Testis (tissue), 3 donors: ENCODE measurements around the gene SYNDIG1. TPM values are rescaled to one million over a fixed set of nuclear protein-coding genes. Genes with fewer than 3 reads are reported as not detected.

Experiments
- DNase-seq: peaks from one replicate; pipeline ENCODE4 v3.0.0-alpha.2; 2019
- H3K27ac ChIP-seq, 2 donors: fragments of 200-600 bp; sonication (generic); one replicate each; pipeline ENCODE4 v1.5.1; 2019
- H3K27me3 ChIP-seq: fragments of 200-600 bp; sonication (generic); one replicate; pipeline ENCODE4 v1.5.1; 2019
- H3K36me3 ChIP-seq: fragments of 200-600 bp; sonication (generic); one replicate; pipeline ENCODE4 v1.5.1; 2017; ENCODE audit warnings: low read depth; ENCODE audit errors: missing control alignments
- H3K4me1 ChIP-seq: fragments of 200-600 bp; sonication (generic); one replicate; pipeline ENCODE4 v1.5.1; 2019
- H3K4me3 ChIP-seq, 2 donors: fragments of 200-600 bp; sonication (generic); one replicate each; pipeline ENCODE4 v1.5.1; 2017 to 2019
- H3K9me3 ChIP-seq: fragments of 200-600 bp; sonication (generic); one replicate; pipeline ENCODE4 v1.5.1; 2017
- POLR2A ChIP-seq: fragments of 450-650 bp; IDR thresholded peaks from one replicate; pipeline ENCODE4 v1.6.1; 2017; ENCODE audit warnings: antibody characterized with exemption, mild to moderate bottlenecking, moderate library complexity
- WGBS, 2 donors: methylation state at CpG; one replicate each; pipeline ENCODE4 v1.1.5; 2018; 5-methylcytosine and 5-hydroxymethylcytosine counted together
- intact Hi-C: fragments of 100-400 bp; cut with DNase I; formaldehyde crosslinking; loops from one replicate; pipeline ENCODE4 v1.15.1; 2023; ENCODE audit warnings: low total_unique reads
- polyA plus RNA-seq: library from polyadenylated mRNA; stranded (reverse); fragments of 350-450 nt; fragmentation: Illumina TruSeq; extraction: RNeasy Lipid Tissue Mini Kit (QIAGEN cat#74804); gene quantifications from one replicate; pipeline ENCODE4 v1.2.3, GENCODE V29; 2014; ENCODE audit warnings: low read depth, low replicate concordance; ENCODE audit not compliant: insufficient read depth
- total RNA-seq, 2 donors: library from RNA; depleted of rRNA; stranded (reverse); fragments of >200 nt; gene quantifications; one replicate each; pipeline ENCODE4 v1.2.3, GENCODE V29; 2016
- TF ChIP-seq, protein P1 (sequence below), 3 experiments: fragments of 450-650 bp in 2 of 3; fragments of 200-600 bp in 1 of 3; sonication (generic) in 1 of 3; IDR thresholded peaks; one replicate each; pipeline ENCODE4 v1.5.1; 2016 to 2019; ENCODE audit warnings: antibody characterized with exemption in 3 of 3, mild to moderate bottlenecking in 2 of 3, moderate library complexity in 1 of 3

Gene SYNDIG1
- total and polyA plus RNA-seq, 3 donors from 2014 or later: 2.1 to 3.2 (median 2.8) TPM

DNA sequence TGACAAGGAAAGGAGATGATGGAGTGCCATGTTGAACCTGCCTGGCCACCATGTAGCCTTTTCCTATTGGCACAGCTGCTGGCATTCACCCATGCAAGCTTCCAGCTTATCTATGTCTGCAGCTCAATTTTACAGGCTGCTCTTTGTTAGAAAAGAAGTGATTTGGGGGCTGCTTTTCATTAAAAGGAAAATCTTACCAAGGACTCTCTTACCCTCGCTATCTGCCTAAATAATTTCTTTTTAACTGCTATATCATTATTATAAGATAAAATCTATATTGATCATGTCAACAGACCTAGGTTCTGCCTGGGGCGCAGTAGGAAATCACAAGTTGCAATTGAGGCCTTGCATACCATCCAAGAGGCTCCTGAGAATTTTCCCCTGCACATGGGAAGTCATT is 167.2 kb downstream of the SYNDIG1 start:
- Histone ChIP-seq H3K36me3 (no peaks in the 10 kb centered on the region), H3K9me3 (no peaks in the 10 kb centered on the region), H3K27ac (no peak overlapping the region), H3K27me3 (no peaks in the 10 kb centered on the region), H3K4me1 (peaks cover 9% of the 10 kb centered on the region), H3K4me3 (no peak overlapping the region)
- 64 to 75% methylated on average over 2 of the region's 2 CpGs for WGBS, 2 donors
- DNase-seq: no peak
- TF ChIP-seq, protein P1, sequence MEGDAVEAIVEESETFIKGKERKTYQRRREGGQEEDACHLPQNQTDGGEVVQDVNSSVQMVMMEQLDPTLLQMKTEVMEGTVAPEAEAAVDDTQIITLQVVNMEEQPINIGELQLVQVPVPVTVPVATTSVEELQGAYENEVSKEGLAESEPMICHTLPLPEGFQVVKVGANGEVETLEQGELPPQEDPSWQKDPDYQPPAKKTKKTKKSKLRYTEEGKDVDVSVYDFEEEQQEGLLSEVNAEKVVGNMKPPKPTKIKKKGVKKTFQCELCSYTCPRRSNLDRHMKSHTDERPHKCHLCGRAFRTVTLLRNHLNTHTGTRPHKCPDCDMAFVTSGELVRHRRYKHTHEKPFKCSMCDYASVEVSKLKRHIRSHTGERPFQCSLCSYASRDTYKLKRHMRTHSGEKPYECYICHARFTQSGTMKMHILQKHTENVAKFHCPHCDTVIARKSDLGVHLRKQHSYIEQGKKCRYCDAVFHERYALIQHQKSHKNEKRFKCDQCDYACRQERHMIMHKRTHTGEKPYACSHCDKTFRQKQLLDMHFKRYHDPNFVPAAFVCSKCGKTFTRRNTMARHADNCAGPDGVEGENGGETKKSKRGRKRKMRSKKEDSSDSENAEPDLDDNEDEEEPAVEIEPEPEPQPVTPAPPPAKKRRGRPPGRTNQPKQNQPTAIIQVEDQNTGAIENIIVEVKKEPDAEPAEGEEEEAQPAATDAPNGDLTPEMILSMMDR (IDR thresholded peaks at IDR 0.05): no peak
- no peak for TF ChIP-seq POLR2A
- intact Hi-C loops: no loop called here

DNA sequence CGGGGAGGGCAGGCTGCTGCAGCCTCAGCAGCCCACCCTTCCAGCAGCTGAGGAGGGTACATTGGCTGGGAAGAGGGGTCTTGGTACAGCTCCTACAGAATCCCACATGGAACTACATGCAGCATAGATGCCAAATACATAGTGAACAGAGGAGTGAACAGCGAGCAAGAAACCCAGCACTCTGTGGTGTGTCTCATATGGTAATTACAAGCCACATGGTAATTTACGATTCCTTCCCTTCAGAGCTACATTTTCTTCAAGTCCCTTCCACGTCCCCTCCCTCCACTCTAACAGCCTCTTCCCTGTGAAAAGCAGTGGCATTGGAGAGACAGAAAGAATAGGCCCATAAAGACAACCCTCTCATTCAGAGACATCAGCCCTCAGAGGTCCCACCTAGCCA is 167.7 kb downstream of the SYNDIG1 start:
- intact Hi-C loops: no loop called here
- no peaks in the 10 kb centered on the region for H3K27me3 ChIP-seq

DNA sequence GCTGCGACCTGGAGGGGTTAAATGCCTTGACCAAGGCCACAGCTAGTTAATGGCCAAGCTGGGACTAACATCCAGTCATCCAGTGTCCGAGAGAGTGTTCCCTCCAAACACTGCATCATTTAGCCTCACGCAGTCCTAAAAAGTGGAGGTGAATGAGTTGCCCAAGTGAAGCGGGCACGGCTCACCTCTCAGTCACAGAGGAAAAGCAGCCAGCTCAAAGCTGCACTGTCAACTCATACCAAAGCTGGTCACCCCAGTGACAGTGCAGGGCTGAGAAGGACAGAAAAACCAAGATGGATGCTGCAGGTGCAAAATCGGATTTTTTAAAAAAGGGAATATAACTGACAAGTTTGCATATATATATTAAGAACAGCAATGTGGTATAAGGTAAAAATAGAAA is 168.5 kb downstream of the SYNDIG1 start:
- Histone ChIP-seq H3K27me3 (no peaks in the 10 kb centered on the region), H3K4me3 (no peak overlapping the region), H3K9me3 (no peaks in the 10 kb centered on the region), H3K4me1 (peaks cover 9% of the 10 kb centered on the region), H3K27ac (no peak overlapping the region), H3K36me3 (no peaks in the 10 kb centered on the region)
- no peak for DNase-seq
- intact Hi-C loops: no loop called here
- 79 to 81% methylated on average over 6 of the region's 6 CpGs for WGBS, 2 donors
- no peak for TF ChIP-seq POLR2A
- TF ChIP-seq, protein P1 (IDR thresholded peaks at IDR 0.05): no peak

More for the DNA sequence above, 167.7 kb downstream of the SYNDIG1 start:
- DNase-seq: no peak
- Histone ChIP-seq H3K27ac (no peak overlapping the region), H3K4me1 (peaks cover 9% of the 10 kb centered on the region), H3K4me3 (no peak overlapping the region), H3K36me3 (no peaks in the 10 kb centered on the region), H3K9me3 (no peaks in the 10 kb centered on the region)
- WGBS, 2 donors: 82 to 92% methylated on average over 4 of the region's 4 CpGs
- TF ChIP-seq, protein P1 (IDR thresholded peaks at IDR 0.05): no peak
- TF ChIP-seq POLR2A: no peak

DNA sequence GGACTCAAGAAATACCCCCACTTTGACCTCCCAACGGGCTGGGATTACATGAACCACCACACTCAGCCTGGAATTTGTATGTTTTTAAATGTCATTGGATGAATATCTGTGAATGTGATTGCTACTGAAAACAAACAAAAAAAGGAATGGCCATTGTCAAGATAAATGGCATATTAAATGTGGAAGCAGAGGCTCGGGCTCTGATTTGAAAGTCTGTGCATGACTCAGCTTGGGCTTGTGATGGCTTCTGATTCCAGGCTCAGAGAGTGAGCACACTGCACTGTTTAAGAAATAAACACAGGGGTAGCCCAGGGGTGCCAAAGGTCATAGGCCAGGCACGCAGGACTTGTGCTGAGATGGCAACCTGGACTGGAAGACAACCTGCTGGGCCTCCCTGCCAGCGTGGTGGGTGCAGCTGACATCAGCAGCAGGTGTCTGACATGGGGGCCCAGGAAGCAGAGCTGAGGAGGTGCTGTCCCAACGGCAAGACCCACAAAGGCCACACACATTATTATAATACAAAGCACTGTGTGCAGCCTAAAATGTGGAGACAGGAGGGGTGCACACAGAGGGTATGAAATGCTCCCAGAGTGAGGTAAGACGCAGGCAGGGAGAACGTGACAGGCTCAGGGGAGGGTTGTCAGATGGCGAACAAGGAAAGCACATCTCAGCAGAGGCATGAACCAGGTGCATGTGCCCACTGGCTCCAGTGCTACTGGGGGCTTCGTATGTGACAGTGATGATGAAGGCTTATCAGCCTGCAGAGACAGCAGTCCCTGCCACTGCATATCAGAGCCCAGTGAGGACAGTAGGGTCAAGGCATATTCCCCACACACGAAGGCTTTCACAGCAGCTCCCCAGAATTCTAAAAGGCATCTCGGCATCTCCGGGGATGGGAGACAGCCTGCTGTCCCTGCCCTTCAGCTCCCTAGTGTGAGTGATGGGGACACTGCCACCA is 169.4 kb downstream of the SYNDIG1 start:
- no peak for DNase-seq
- no peaks in the 10 kb centered on the region for H3K36me3 ChIP-seq
- TF ChIP-seq, protein P1 (IDR thresholded peaks at IDR 0.05): no peak
- TF ChIP-seq POLR2A: no peak
- no peaks in the 10 kb centered on the region for H3K27me3 ChIP-seq
- no peaks in the 10 kb centered on the region for H3K9me3 ChIP-seq
- peaks cover 9% of the 10 kb centered on the region for H3K4me1 ChIP-seq
- intact Hi-C loops: no loop called here
- no peak overlapping the region for H3K4me3 ChIP-seq
- WGBS, 2 donors: 83 to 89% methylated on average over 12 of the region's 12 CpGs
- H3K27ac ChIP-seq: no peak overlapping the region
